Superior temporal gyrus (tissue), 1 donor: ENCODE data around the gene TTLL11.

Experiments used
- DNase-seq: peaks from one replicate; pipeline ENCODE4 v3.0.0-alpha.2; 2016; ENCODE audit errors: extremely low spot score

TTLL11 gene

DNA sequence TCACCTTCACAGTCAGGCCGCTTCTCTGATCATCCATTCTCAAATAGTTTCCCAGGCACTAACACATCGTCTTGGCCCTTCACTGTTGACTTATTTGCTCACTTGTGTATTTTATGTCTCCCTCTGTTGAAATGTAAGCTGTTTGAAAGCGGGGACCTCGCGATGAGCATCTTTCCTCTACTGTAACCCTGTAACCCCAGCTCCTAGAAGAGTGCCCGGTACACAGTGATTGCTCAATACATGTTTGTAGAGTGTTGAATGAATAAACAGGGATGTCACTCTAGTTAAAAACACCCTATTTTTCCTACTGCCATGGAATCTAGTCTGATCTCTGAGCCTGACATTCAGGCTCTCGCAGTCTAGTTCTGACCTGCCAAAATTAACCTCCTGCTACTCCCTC is 150.8 kb downstream of the TTLL11 start:
- DNase-seq, result no peak

DNA sequence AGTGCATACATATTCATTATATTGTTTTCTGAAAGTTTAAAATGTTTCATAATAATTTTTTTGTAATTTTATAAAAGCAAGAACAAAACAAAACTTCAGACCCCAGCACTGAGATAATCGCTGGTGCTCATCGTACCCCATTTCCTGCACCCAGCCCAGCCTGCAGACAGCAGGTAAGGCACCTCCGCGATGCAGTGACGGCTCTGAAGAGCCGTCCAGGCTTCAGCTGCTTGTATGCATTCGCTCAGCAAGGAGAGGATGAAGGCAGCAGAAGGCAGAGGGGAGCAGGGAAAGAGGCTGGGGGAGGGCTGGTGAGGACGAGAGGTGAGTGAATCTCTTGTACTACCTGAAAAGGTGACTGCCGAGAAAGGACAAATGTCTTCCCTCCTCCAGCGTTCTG is 153.5 kb downstream of the TTLL11 start:
- DNase-seq, result no peak

DNA sequence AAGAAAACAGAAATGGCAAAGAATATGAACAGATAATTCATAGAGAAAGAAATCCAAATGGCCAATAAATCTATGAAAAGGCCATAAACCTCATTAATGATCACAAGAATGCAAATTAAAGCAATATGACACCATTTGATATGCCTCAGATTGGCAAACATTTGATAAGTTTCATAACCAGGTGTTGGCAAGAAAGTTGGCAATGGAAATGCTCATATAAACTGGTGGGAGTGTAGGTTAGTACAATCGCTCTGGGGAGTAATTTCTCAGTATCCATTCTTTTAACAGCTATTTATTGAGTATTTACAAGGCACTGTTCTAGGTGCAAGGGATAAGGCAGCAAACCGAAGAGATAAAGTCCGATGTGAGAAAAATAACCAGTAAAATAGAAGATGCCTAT is 154.5 kb downstream of the TTLL11 start:
- DNase-seq, result no peak

DNA sequence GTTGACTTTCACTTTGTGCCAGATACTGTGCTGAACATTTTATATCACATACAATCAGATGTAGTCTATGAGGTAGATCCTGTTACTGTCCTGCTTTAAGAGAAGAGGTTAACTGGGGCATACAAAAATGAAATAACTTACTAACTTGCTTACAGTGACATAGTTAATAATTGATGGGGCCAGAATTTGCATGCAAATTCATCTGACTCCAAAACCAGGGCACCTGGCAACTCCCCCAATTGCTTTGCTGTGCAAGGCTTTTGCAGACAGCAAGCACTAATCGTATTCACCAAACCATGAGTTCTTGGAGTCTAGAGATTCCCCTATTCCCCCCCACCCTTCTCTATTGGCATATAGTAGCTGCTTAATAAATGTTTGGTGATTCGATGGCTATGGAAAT is 155.9 kb downstream of the TTLL11 start:
- no peak for DNase-seq

DNA sequence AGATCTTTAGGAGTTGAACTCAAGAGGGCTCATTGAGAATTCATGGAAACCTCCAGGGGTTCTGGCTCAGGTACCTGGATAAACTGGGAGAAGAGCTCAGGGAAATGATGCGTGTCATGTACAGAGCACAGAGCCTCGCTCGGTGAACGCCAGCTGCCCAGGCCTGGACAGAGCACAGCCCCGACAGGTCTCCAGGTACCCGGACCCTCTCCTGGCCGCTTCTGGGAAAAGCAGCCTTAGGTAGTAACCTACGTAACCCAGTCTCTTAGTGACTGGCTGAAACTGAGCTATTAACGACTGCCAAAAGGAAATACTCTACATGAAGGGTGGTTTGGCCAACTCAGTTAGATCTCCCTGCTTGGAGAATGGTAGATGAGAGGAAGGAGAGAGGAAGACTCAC is 157.4 kb downstream of the TTLL11 start:
- no peak for DNase-seq

DNA sequence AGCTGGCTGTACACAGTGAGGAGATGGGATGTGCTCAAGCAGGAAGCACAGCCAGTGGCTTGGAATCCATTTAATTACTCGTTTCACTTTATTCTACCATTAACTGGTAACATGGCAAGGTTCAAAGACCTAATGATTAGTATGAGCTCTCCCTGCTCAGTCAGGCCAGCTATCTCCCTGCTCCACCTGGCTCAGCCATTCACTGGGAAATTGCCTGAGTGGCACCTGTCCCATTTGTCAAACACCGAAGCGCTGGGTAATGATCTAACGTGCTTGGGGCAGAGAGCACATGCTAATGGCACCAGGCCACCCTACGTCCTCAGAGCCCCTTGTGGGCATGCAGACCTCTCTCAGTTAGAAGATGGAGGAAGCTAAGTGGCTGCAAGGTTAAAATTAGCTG is 162.2 kb downstream of the TTLL11 start:
- DNase-seq, result no peak

DNA sequence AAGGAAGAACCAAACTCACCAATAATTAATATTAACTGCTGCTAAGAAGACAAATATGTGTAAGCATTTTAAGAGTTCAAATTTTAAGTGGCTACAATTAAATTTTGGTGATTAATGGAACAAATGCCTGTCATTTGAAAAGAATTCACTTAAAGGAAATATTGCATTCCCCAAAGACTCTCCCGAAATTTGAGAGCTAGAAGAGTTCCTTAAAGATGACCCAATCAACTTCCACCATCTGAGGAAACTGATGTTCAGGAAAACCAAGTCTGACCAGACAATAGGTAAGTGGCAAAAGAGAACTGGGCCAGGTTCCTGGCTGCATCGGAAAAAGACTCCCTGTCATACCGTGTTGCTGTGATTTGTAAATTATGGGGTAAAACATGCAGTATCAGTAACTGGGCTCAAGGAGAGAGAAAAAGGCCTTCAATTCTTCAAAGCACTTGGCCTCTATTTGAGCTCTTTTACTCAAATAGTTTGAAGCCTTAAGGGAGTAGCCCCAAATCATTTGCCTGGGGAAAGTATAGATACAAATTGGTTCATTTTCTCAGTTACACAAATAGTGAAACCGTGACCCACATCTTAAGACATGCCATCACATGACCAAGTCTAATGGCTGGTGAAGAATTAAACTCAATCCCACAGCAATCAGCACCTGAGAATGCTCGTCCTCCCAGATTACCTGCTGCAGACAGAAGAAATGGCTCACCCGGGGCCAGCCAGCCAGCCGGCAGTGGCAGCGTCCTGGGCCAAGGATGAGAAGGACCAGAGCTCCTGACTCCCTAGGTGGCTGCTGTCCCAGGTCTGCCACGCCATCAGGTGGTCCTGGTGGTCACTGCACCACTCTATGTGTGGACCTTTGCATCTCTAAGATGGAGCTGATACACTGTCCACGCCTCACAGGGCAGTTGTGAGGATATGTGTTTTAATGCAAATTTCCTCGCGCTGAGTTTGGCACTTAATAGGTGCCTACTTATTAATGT is 162.9 kb downstream of the TTLL11 start:
- no peak for DNase-seq

DNA sequence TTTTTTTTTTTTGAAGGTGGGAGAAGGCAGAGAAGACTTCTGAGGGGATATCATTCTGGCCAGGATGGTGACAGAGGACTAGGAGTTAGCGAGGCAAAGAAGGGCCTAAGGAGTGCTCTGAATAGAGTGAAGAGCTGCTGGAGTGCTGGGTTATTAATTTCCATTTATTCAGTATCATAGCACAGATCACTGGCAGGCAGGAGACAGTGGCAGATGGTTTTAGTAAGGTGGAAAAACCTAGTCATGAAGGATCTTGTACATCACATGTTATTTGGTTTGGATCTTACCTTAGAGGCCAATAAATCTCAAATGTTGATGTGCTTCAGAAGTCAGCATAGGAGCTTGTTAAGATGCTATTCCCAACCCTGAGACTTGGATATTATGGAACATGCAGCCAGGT is 165.5 kb downstream of the TTLL11 start:
- no peak for DNase-seq

DNA sequence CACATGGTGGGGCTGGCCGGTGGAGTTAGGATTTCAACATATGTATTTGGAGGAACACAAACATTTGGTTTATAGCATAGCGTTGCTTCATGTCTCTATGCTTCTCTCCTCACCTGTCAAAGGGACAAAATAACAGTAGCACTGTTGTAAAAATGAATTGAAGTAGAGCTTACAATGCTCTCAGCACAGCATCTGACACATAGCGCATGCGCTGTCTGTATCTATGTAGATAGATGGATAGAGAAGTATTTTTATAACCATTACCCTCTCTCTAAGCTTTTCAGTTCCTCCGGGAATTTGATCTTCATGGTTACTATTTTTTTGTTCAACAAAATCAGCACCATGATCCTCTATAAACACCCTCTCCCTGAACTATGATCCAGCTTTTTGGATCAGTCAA is 166.0 kb downstream of the TTLL11 start:
- DNase-seq, result no peak

DNA sequence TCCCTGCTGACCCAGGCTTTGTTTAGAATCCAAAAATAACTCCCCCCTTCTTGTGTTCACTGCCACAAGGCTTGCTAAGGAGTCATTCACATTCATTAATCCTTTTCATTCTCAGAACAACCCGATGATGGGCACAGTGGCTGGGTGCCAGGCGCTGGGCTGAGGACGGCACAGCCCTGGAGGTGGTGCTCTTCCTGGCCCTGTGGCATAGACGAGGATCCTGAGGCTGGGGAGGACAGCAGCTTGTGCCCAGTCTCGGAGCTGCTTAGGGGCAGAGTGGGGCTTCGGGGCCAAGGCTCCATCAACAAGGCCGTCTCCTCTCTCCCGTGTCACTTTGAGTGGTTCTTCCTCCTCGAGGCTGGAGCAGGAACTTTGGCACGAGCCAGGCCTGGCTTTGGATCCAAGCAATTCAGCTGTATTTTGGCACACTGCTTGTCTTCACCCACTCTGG is 166.7 kb downstream of the TTLL11 start:
- DNase-seq, result no peak

DNA sequence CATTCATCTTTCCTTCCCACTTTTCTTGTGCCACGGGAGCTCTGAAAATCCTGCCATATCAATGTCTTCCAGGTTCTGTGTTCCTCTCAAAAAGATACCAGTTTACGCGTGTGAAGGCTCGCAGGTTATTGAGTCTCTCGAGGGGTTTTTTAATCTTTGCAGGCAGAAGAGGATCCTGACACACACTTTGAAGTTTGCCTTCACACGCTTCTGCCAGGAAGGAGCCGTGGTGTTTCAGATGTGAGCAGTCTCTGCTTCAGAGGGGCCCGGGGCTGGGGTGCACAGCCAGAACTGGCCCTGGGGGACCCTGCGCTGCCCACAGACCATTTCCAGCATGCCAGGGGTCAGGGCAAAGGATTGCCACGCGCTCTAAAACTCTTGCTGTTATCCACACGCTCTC is 167.2 kb downstream of the TTLL11 start:
- DNase-seq, result no peak

DNA sequence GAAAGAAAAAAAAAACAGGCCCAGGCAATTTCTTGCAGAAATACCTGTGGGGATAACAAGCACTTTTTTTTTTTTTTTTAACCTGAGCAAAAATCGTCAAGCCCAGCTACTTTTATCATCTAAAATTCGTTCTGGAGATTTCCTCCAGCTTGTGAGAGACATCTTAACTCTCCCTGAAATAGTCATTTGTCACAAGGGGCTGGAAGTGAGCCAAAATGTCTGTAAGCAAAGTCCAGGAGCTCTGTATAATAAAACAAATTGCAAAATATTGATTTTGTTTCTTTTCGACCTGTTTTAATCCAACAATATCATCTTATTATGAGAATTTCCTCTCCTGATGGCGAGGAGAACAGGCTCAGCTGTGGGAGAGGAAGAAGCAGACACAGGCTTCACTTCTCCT is 168.4 kb downstream of the TTLL11 start:
- DNase-seq, result no peak

DNA sequence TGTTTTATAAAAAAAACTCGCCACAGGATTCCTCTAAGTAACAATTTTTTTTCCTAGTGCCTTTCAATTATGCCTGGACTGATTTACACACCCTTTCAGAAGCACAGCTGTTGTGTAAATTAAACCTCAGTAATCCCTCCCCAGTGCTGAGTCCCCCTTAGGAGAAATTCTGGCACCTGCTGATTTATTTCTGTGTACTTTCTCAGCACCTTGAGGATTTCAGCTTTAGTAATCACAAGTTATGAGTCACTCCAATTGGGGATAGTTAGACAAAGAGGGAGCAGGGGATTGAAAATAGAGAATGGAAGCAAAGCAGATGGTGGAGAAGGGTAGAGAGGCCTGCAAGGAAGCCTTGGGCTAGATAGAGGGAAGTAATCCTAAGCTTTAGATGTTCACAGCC is 171.7 kb downstream of the TTLL11 start:
- DNase-seq, result no peak

DNA sequence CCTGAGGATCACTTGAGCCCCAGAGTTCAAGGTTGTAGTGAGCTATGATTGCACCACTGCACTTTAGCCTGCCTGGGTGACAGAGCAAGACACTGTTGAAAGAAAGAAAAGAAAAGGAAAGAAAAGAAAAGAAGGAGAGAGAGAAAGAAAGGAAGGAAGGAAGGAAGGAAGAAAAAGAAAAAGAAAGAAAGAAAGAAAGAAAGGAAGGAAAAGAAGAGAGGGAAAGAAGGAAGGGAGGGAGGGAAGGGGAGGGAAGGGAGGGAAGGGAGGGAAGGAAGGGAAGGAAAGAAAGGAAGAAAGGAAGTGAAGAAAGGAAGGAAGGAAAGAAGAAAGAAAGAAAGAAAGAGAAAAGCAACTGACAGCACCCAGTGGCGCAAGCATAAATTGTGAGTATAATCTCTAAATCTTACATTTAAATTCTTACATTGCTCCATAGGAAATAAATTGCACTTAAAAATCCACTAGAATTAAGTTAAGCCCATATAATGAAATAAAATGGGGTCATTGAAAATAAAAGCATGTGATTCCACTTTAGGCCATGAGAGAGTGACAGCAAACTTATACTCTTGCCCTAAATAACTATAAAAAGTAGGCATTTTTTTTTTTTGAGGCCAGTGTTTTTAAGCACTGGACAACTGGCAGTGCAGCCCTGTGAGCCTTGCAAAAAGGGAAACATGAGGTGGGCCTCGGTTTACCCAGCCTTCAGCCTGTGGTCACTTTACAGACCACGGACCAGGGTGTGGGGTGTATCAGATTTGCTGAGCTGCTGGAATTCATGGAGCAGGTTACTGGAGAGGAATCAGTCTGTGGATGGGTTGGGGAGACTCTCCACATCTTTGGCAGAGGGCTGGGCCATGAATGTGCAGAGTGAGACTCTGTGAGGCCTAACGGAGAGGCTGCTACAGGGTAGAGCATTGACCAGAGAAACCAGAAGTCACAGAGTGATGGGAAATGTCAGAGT is 175.5 kb downstream of the TTLL11 start:
- DNase-seq, result no peak

DNA sequence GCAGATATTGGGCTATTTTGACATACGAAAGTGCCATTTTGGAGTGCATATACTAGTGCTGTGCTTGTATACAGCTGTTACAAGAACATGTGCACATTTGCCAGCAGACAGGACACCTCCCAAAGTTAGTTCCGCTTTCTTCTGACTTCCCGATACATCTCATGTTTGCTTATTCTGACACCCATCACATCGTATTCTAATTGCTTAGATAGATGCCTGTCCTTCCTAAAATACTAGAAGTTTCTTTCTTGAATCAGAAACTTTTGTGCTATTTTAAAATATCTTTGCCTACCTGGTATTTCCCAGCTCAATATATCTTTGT is 177.8 kb downstream of the TTLL11 start:
- DNase-seq, result no peak

DNA sequence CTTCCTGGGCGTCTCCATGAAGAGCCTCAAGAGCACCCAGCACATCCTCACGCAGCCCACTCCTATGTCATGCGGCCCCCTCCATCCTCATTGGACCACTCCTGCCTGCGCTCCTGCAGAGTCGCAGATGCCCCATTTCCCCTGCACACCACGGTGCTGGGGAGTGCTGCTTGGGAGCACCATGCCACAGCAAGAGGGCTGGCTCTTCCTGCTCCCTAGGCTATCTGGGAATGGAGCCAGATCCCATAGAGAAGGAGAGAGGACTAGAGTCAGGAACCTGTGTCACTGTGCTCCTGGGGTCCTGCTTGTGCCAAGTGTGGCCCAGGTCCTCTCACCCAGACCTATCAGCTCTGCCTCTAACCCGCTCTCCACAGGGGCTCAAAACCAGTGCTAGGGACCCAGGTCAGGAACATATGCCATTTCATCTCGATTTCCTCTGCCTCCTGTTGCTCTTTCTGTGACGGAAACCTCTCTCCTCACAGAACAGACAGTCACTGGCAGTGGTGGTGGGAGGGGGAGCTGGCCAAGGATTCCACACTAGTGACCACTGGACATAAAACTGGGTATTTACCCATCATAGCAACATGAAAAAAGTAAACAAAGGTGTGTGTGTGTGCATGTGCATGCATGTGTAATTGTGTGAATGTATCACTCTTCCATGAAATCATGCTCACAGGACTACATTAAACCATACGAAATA is 178.4 kb downstream of the TTLL11 start:
- no peak for DNase-seq

DNA sequence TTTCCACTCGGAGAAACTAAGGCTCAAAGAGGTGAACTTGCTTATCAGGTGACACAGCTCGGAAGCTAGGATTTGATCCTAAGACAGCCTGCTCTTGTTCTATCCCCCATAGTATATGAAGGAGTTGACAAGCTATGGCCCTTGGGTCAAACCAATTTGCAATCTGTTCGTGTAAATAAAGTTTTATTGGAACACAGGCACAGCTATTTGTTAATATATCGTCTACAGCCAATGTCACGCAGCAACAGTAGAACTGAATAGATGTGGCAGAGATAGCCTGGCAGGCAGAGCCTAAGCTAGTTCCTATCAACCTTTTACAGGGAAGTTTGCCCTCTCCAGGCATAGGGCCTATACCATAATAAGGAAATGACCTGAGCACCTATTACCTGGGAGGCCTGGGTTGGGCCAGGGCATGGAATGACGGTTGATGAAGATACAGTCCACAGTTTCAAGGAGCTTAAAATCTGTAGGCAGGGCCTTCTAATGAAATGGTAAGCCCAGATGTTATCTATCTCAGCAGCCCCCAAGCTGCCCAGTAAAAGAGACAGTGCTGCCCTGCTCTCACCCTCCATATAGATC is 179.0 kb downstream of the TTLL11 start:
- no peak for DNase-seq

DNA sequence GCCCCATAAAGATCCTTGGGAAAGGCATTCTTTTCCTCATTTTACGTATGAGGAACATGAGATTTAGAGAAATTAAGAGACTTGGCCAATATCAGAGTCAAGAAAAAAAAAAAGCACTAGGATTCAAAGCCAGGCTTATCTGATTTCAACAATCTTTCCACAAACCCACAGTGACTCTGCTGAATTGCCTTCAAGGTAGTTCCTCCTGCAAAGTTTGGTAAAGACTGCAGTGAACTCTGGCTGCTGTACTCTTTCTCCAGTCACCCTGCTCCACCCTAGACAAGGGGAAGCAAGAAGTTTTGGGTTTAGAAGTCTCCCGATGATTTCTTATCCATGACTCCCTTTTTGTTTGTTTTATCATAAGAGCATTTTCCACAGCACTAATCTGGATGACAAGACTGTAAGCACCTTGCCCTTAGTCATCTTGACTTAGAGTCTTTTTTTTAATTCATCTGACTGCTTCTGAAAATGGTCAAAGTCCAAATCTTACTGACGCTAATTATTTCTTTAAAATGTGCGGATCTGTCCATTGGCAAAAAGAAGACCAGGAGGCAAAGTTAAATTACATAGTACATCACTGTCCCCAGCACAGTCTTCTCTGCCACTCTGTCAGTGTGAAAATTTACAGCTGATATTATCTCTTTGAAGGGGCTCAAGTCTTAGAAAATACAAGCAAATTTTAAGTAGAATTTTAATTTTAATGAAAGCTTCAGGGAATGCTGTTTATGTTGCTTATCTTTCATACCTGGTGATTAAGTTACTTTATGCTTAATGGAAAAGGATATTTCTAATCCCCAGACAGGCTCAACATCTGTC is 180.1 kb downstream of the TTLL11 start:
- DNase-seq, result no peak

DNA sequence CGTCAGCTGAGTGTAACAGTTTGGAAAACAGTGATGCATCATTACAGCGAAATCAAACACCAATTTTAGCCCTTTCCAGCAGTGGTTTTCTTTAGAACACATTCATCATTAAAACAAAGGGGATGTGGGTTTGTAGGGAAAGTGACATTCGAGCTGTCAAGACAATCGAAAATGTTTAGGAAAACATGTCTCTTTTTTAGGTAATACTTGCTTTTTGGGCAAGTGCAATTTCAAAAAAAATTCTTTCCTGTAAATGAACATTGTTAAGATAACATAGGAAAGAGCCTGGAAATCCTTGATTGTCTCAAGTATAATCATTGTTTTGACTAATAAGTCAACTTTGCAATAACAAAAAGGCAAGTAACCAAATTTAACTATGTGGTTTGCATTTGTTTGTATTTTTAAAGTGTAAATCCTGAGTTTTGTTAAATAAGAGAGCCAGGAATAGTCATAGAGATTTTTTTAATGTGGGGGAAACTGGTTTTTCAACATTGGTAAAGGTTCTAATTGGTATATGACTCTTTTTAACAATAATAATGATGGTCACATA is 182.5 kb downstream of the TTLL11 start:
- no peak for DNase-seq

DNA sequence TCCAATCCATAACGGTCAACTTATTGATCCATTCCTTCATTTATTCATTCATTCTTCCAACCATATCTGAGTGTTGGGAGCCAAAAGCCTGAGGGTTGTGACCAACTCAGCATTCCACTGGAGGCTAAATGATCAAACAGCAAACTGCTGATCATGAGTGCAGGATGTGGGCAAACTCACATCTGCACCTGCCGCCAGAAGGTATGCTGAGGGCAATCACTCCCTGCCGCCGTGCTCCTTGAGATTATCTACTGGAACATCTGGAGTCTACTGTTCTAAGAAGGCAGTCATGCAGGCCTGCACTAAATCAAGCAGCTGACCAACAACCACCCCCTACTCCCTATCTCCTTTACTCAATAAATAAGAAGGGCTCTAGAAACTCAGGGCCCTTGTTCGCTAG is 184.0 kb downstream of the TTLL11 start:
- DNase-seq, result no peak
